ENCODE data around the gene PYURF.

Gene PYURF

DNA sequence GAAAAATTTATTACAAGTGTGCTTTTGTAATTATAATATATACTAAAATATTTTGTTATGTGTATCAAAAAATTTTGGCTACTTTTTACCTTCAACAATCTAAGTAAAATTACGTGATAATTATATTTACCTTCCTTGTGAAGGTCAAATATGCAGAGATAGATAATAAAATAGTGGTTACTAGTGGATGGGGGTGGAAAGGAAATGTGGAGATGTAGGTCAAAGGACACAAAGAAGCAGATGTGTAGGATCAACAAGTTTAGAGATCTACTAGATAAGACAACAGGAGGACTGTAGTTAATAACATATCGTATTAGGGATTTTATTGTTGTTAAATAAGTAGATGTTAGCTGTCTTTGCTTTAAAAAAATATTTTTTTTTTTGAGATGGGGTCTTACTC is 45.3 kb downstream of the PYURF start:
- no peak for DNase-seq (ENCODE audit: low read depth, low spot score)
- in situ Hi-C loops (cut with HindIII; ENCODE audit: low sequenced_read_pairs), result no loop called here
- no peak overlapping the region for H3K4me3 ChIP-seq (ENCODE audit: low read depth, low read length)
- TF ChIP-seq, protein P1, sequence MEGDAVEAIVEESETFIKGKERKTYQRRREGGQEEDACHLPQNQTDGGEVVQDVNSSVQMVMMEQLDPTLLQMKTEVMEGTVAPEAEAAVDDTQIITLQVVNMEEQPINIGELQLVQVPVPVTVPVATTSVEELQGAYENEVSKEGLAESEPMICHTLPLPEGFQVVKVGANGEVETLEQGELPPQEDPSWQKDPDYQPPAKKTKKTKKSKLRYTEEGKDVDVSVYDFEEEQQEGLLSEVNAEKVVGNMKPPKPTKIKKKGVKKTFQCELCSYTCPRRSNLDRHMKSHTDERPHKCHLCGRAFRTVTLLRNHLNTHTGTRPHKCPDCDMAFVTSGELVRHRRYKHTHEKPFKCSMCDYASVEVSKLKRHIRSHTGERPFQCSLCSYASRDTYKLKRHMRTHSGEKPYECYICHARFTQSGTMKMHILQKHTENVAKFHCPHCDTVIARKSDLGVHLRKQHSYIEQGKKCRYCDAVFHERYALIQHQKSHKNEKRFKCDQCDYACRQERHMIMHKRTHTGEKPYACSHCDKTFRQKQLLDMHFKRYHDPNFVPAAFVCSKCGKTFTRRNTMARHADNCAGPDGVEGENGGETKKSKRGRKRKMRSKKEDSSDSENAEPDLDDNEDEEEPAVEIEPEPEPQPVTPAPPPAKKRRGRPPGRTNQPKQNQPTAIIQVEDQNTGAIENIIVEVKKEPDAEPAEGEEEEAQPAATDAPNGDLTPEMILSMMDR (IDR thresholded peaks at IDR 0.05; ENCODE audit: low read depth, low read length), result no peak

DNA sequence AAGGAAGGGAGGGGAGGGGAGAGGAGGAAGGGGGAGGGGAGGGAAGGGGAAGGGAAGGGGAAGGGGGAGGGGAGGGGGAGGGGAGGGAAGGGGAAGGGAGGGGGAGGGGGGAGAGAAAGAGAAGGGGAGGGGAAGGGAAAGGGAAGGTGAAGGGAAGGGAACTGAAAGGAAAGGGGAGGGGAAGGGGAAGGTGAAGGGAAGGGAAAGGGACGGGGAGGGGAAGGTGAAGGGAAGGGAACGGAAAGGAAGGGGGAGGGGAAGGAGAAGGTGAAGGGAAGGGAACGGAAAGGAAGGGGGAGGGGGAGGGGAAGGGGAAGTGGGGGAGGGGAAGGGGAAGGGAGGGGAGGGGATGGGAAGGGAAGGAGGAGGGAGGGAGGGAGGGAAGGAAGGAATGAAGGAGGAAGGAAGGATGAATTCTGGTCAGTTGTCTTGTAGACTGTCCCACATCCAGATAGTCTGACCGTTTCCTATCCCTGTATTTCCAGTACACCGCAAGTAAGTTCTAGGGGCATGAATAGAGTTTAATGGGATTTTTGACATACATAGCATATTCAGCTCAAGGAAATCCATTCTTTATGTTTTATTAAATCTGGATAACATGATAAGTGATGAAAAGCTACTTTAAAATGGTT is 46.2 kb downstream of the PYURF start:
- H3K4me3 ChIP-seq (ENCODE audit: low read depth, low read length), result no peak overlapping the region
- in situ Hi-C loops (cut with HindIII; ENCODE audit: low sequenced_read_pairs), result no loop called here
- no peak for DNase-seq (ENCODE audit: low read depth, low spot score)
- TF ChIP-seq, protein P1 (IDR thresholded peaks at IDR 0.05; ENCODE audit: low read depth, low read length), result no peak
